ENCODE data around the gene LAMA5.

- TF ChIP-seq POLR2A (IDR thresholded peaks at IDR 0.05) (no peak), POLR2AphosphoS5 (IDR thresholded peaks at IDR 0.05; ENCODE audit: insufficient read depth in 1 of 2, low read depth in 1 of 2) (peak in 1 of 2 donors; percentile 27), CTCF (IDR thresholded peaks at IDR 0.05) (no peak)
These were observed 16.9 kb downstream of the LAMA5 start for GRCh38 chr20:62350098-62350628.

Data from vagina (tissue), 2 donors.